ENCODE results near the gene DACH1.

GRCh38 chr13:71483733-71484132, 383.3 kb downstream of the DACH1 start:
- TF ChIP-seq CTCF (IDR thresholded peaks at IDR 0.05; ENCODE audit: poor library complexity) (no peak), EZH2phosphoT487 (IDR thresholded peaks at IDR 0.05; ENCODE audit: low read depth, severe bottlenecking, unreplicated experiment) (no peak), EZH2 (IDR thresholded peaks at IDR 0.05; ENCODE audit: borderline replicate concordance) (no peak)

Data from hepatocyte (in vitro differentiated cells).